K562 (cell line): ENCODE measurements around the gene DHPS. TPM values are rescaled to one million over a fixed set of nuclear protein-coding genes. Genes with fewer than 3 reads are reported as not detected.

ENCODE experiments used
- DEAF1 ChIP-seq: fragments of 450-650 bp; formaldehyde crosslinking; IDR thresholded peaks from 2 replicates; pipeline ENCODE4 v1.4.0; 2020; ENCODE audit warnings: mild to moderate bottlenecking, moderate library complexity
- ESRRB ChIP-seq: fragments of 250-450 bp; sonication (Bioruptor Pico); IDR thresholded peaks from 2 replicates; pipeline ENCODE4 v1.5.0; 2020; ENCODE audit warnings: mild to moderate bottlenecking, moderate library complexity, borderline replicate concordance
- FOXJ3 ChIP-seq: sonication (generic); formaldehyde crosslinking; IDR thresholded peaks from 2 replicates; pipeline ENCODE4 v1.4.0; 2020; ENCODE audit warnings: mild to moderate bottlenecking, missing genetic modification reagents
- IRF1 ChIP-seq: sonication (generic); formaldehyde crosslinking; IDR thresholded peaks from 2 replicates; pipeline ENCODE4 v1.8.0; 2022; ENCODE audit warnings: missing genetic modification reagents, mild to moderate bottlenecking, borderline replicate concordance
- MXI1 ChIP-seq: IDR thresholded peaks from 2 replicates; pipeline ENCODE4 v1.6.1; 2011; ENCODE audit warnings: low read depth, mild to moderate bottlenecking, improper control_type of control experiment, low read length
- NR3C1 ChIP-seq: sonication (generic); formaldehyde crosslinking; IDR thresholded peaks from 2 replicates; pipeline ENCODE4 v1.8.1; 2022; ENCODE audit warnings: missing genetic modification reagents
- RBM22 ChIP-seq: fragments of 200-400 bp; formaldehyde crosslinking; IDR thresholded peaks from 2 replicates; pipeline ENCODE4 v1.6.1; 2018; ENCODE audit warnings: low read length, low read depth; ENCODE audit not compliant: poor library complexity, severe bottlenecking
- SMAD1 ChIP-seq: fragments of 150-350 bp; IDR thresholded peaks from 2 replicates; pipeline ENCODE4 v1.6.1; 2014; ENCODE audit warnings: low read length, low read depth; ENCODE audit not compliant: partially characterized antibody
- ZC3H4 ChIP-seq: sonication (generic); formaldehyde crosslinking; IDR thresholded peaks from 2 replicates; pipeline ENCODE4 v1.9.0; 2021; ENCODE audit warnings: missing genetic modification reagents, borderline replicate concordance
- ZNF197 ChIP-seq: fragments of 200-800 bp; sonication (Bioruptor generic); IDR thresholded peaks from 2 replicates; pipeline ENCODE4 v1.6.1; 2016; ENCODE audit warnings: low read depth, missing genetic modification characterization, missing compliant biosample characterization
- ZNF280A ChIP-seq: fragments of 450-650 bp; IDR thresholded peaks from 2 replicates; pipeline ENCODE4 v1.6.1; 2018; ENCODE audit warnings: mild to moderate bottlenecking, low read depth; ENCODE audit not compliant: partially characterized antibody
- ZNF408 ChIP-seq: fragments of 250-450 bp; sonication (Bioruptor Pico); IDR thresholded peaks from 2 replicates; pipeline ENCODE4 v1.4.0; 2020; ENCODE audit warnings: low read depth, mild to moderate bottlenecking, moderate library complexity
- ZNF511 ChIP-seq: sonication (generic); formaldehyde crosslinking; IDR thresholded peaks from 2 replicates; pipeline ENCODE4 v1.8.0; 2022; ENCODE audit warnings: mild to moderate bottlenecking, missing genetic modification reagents
- ZNF586 ChIP-seq: fragments of 450-650 bp; formaldehyde crosslinking; conservative IDR thresholded peaks from 2 replicates; pipeline ENCODE4 v1.4.0; 2020; ENCODE audit warnings: mild to moderate bottlenecking, moderate library complexity
- ZNF639 ChIP-seq, 2 experiments: fragments of 200-800 bp in 1 of 2; sonication (Bioruptor generic) in 1 of 2; sonication (generic) in 1 of 2; formaldehyde crosslinking in 1 of 2; IDR thresholded peaks in 1 of 2; conservative IDR thresholded peaks in 1 of 2; 2 replicates each; pipeline versions ENCODE4 v1.5.0 to v1.6.1; 2016 to 2020; ENCODE audit warnings: missing compliant biosample characterization in 1 of 2, missing genetic modification characterization in 1 of 2, missing genetic modification reagents in 1 of 2
- ZNF740 ChIP-seq, 3 experiments: fragments of 200-800 bp in 1 of 3; sonication (Bioruptor generic) in 1 of 3; sonication (generic) in 1 of 3; formaldehyde crosslinking in 1 of 3; IDR thresholded peaks; 2 replicates each; pipeline versions ENCODE4 v1.6.1 to v1.8.0; 2016 to 2022; ENCODE audit warnings: mild to moderate bottlenecking in 2 of 3, missing compliant biosample characterization in 2 of 3, missing genetic modification characterization in 2 of 3, missing genetic modification reagents in 1 of 3
- polyA plus RNA-seq, 8 experiments: library from polyadenylated mRNA; depleted of rRNA in 4 of 8; stranded (reverse) in 5 of 8; unstranded in 3 of 8; fragments of >200 nt; fragmentation: Nextera tagmentation in 2 of 8; fragmentation: Illumina TruSeq in 1 of 8; extraction: Ambion mirVana in 2 of 8; extraction: Trizol in 1 of 8; gene quantifications; 2 replicates each; pipeline versions ENCODE4 v1.2.1 to v1.2.3, GENCODE V29; 2011 to 2014; ENCODE audit warnings: inconsistent platforms in 1 of 8, missing spikeins in 1 of 8
- total RNA-seq, 7 experiments: library from RNA; depleted of rRNA in 6 of 7; stranded (reverse); fragments of >200 nt in 6 of 7; fragmentation: Illumina TruSeq in 2 of 7; extraction: Trizol in 2 of 7; gene quantifications; 2 replicates each; pipeline versions ENCODE4 v1.2.1 to v1.2.3, GENCODE V29; 2011 to 2021; ENCODE audit warnings: low replicate concordance in 1 of 7

Gene DHPS
- total and polyA plus RNA-seq, 9 of the 15 experiments (the other 6 are each of a cell fraction or from before 2014, with no cell fraction given): 47.1 to 110 (median 79.9) TPM

GRCh38 chr19:12722566-12723380, 41.1 kb upstream of the DHPS start (continued):
- TF ChIP-seq ZNF280A (no peak), ZNF639 (CRISPR knock-in tag; conservative IDR thresholded peaks at IDR 0.05 in 1 of 2, IDR thresholded peaks at IDR 0.05 in 1 of 2) (peak in 1 of 2 experiments; percentile 95; a peak in 2 of 4 replicates), MXI1 (no peak; the same call in 1 of the 2 replicates), ZC3H4 (CRISPR knock-in tag) (no peak), IRF1 (no peak), ZNF197 (CRISPR knock-in tag) (peak; percentile 48; the same call in 1 of the 2 replicates), DEAF1 (CRISPR knock-in tag) (0 out of 2 replicates have a peak, but pooled peaks have one; percentile 19), RBM22 (no peak), ZNF408 (CRISPR knock-in tag) (no peak), ZNF511 (CRISPR knock-in tag) (no peak; the same call in 1 of the 2 replicates), SMAD1 (no peak), NR3C1 (CRISPR knock-in tag) (no peak), ESRRB (CRISPR knock-in tag) (no peak), FOXJ3 (CRISPR knock-in tag) (no peak), ZNF586 (CRISPR knock-in tag) (no peak), ZNF740 (CRISPR knock-in tag; IDR thresholded peaks at IDR 0.05) (no peak), ZNF740 (tag; IDR thresholded peaks at IDR 0.05) (no peak)
